NCI-H1105 (cell line): Measurements from ENCODE around the gene PTGR2.
"Not testable (repeated sequence)": the region's sequence is repeated elsewhere in the genome, so short reads cannot be mapped to it uniquely, and the experiment has no call there.

Experiments
- DNase-seq: peaks from one replicate; lab custom pipeline; 2025; lab: John Stamatoyannopoulos, UW

Gene PTGR2

GRCh38 chr14:73887318-73887616 lies 35.6 kb downstream of the PTGR2 start:
- no peak for DNase-seq

GRCh38 chr14:73887694-73888459 lies 36.2 kb downstream of the PTGR2 start:
- DNase-seq, result no peak

GRCh38 chr14:73888460-73888725 lies 36.8 kb downstream of the PTGR2 start:
- DNase-seq, result no peak

- DNase-seq, result no peak
Observed at GRCh38 chr14:73888971-73889370, 37.3 kb downstream of the PTGR2 start.

DNA sequence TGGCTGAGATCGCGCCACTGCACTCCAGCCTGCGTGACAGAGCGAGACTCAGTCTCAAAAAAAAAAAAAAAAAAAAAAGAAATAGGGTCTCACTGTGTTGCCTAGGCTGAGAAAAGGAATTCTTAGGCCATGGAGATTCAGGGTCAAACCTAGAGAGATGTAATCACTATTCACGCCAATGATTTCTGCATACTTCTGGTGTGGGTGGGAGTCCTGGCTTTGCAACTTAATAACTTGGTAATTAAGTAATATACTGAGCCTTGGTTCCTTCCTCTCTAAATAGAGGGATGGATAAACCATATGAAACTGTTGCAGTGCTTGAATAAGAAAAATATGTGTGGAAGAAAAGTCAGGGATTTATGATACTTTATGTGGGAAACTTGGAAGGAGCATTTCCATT lies 37.7 kb downstream of the PTGR2 start:
- DNase-seq, result no peak

DNA sequence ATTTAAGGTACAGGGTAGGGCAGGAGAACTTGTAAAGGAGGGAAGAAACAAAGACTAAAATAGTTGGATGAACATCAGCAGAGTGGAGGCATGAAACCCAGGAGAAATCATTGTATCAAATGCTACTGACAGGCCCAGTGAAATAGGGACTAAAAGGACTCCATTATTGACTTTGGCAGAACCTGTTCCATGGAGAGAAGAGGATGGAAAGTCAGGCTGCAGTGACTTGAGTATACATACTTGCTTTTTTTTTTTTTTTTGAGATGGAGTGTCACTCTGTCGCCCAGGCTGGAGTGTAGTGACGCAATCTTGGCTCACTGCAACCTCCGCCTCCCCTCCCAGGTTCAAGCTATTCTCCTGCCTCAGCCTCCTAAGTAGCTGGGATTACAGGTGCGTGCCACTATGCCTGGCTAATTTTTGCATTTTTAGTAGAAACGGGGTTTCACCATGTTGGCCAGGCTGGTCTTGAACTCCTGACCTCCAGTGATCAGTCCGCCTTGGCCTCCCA lies 42.6 kb downstream of the PTGR2 start:
- not testable (repeated sequence) for DNase-seq

DNA sequence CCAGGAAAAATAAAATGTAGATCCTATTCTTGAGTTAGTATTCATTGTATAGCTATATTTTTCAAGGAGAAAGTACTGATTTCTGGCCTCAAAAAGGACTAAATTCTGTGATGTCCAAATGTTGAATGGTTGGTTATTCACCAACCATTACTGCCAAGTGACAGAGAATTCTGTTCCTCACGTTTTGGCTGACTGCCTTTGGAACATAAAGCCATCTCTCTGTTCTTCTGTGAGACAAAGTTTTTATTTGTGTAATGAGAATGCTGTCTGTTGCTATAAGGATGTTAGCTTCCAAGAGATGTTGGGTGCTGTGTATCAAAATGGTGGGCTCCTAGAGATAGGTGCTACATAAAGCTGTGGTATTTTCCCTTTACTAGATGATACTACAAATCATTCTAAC lies 44.3 kb downstream of the PTGR2 start:
- DNase-seq, result no peak

DNA sequence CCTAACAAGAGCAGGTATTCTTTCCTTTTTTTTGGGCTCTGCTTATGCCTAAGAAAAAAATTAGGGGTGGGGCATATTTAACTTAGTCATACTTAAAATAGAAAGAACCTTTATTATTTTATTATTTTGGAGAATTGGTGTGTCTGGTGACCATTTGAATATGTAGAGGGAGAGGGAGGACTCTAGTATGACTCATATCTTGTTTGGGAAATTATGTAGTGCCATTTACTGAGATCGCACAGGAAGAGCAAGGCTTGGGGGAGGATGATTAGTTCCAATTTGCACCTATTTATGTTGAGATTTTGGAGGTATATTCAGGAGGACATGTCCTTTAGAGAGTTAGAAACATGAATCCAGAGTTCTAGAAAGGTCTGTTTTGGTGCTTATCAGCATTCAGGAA lies 44.9 kb downstream of the PTGR2 start:
- DNase-seq, result no peak

DNA sequence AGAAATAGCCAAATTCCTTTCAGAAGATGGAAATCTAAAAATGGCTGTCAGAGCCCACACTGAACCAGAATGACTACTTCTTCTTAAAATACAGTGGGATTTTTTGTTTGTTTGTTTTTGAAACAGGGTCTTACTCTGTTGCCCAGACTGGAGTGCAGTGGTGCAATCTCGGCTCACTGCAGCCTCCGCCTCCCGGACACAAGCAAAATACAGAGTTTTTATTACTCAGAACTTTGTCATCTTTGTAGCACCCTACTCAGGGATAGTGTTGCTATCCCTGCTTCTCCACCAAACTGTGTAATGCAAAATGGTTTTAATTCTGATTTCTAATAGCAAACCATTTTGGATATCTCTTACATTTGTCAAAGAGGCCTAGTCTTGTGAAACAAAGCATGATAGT lies 51.4 kb downstream of the PTGR2 start:
- no peak for DNase-seq

DNA sequence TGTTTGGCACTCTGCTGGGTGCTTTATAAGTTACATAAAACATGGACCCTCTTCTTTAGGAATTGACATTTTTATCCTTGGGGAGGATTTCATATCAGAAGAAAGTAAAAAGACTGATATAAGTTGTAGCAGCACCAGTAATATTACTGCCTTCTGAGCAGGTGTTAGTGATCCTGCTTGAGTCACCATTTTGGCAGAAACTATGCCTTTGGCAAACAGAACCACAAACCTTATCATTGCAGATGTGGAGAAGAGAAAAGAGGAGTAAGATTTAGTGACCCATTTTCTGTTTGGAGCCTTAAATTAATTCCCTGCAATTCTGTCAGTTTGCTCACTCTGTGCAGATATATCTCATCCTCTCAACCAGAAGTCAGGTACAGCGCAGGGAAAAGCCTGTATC lies 58.0 kb downstream of the PTGR2 start:
- DNase-seq, result no peak

GRCh38 chr14:73913256-73913655 lies 61.6 kb downstream of the PTGR2 start:
- DNase-seq, result no peak

- DNase-seq, result no peak
Observed at GRCh38 chr14:73916324-73916723, 64.7 kb downstream of the PTGR2 start.

GRCh38 chr14:73919457-73919856 lies 67.8 kb downstream of the PTGR2 start:
- DNase-seq, result not testable (repeated sequence)

DNA sequence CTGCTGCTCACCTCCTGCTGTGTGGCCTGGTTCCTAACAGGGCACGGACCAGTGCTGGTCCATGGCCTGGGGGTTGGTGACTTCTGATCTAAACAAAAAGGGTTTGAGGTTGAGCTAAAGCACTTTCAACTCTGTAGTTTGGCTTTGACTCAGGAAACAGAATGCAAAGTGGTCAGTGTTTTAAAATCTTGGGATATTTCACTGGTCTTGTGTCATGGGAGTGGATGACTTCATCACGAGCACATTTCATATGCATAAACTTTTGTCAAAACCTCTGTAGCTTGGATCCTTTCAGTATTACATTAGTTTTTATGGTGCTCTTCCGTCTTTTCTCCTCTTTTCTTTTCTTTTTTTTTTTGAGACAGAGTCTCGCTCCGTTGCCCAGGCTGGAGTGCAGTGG lies 72.7 kb downstream of the PTGR2 start:
- DNase-seq, result no peak
